ENCODE data around the gene RAB28. TPM values are rescaled to one million over a fixed set of nuclear protein-coding genes. Genes with fewer than 3 reads are reported as not detected.

RAB28 gene
- polyA plus RNA-seq, 1 donor (not counting 4 experiments of a cell fraction or from before 2014, with no cell fraction given), result 19.7 TPM

GRCh38 chr4:13367244-13367643, 116.9 kb downstream of the RAB28 start:
- no peak for FAIRE-seq
- Histone ChIP-seq H3K9me1 (ENCODE audit: control insufficient read depth, extremely low read depth, insufficient read depth, low read length) (no peaks in the 10 kb centered on the region), H3K4me1 (ENCODE audit: control insufficient read depth, extremely low read depth, insufficient read depth, low read length) (peaks cover 5% of the 10 kb centered on the region), H3K4me3 (ENCODE audit: control insufficient read depth in 2 of 3, extremely low read depth in 1 of 3, insufficient read depth in 2 of 3, low read depth in 1 of 3, low read length in 3 of 3) (no peak overlapping the region), H3K36me3 (ENCODE audit: control insufficient read depth in 2 of 2, extremely low read depth in 1 of 2, insufficient read depth in 2 of 2, low read length in 2 of 2) (no peaks in the 10 kb centered on the region), H3K27ac (ENCODE audit: control insufficient read depth, insufficient read depth, low read length) (no peak overlapping the region), H3K4me2 (ENCODE audit: control insufficient read depth, extremely low read depth, insufficient read depth, low read depth, low read length) (no peak overlapping the region), H3K27me3 (ENCODE audit: control insufficient read depth, extremely low read depth, insufficient read depth, low read length) (no peaks in the 10 kb centered on the region), H3K9ac (ENCODE audit: control insufficient read depth, extremely low read depth, insufficient read depth, low read length) (no peak overlapping the region), H2AFZ (ENCODE audit: control insufficient read depth, low read length) (no peak overlapping the region), H4K20me1 (ENCODE audit: control insufficient read depth, extremely low read depth, insufficient read depth, low read length) (no peaks in the 10 kb centered on the region), H3K79me2 (ENCODE audit: control insufficient read depth, insufficient read depth, low read length) (no peaks in the 10 kb centered on the region), H3K9me3 (ENCODE audit: control insufficient read depth, low read depth, low read length) (no peaks in the 10 kb centered on the region)
- dilution Hi-C loops (cut with MboI; ENCODE audit: extremely low pct_ligation_motif_present, low sequenced_read_pairs), result no loop called here
- no peak for DNase-seq (ENCODE audit: low read depth, low spot score)
- TF ChIP-seq CTCF (optimal IDR thresholded peaks at IDR 0.05 in 1 of 3, IDR thresholded peaks at IDR 0.05 in 1 of 3, conservative IDR thresholded peaks at IDR 0.05 in 1 of 3; ENCODE audit: extremely low read depth in 1 of 3, insufficient read depth in 2 of 3, low read length in 3 of 3) (no peak), EZH2 (IDR thresholded peaks at IDR 0.05; ENCODE audit: low read length) (no peak)

- Histone ChIP-seq H2AFZ (ENCODE audit: control insufficient read depth, low read length) (no peak overlapping the region), H3K27ac (ENCODE audit: control insufficient read depth, insufficient read depth, low read length) (no peak overlapping the region), H3K9ac (ENCODE audit: control insufficient read depth, extremely low read depth, insufficient read depth, low read length) (no peak overlapping the region), H3K4me3 (ENCODE audit: control insufficient read depth in 2 of 3, extremely low read depth in 1 of 3, insufficient read depth in 2 of 3, low read depth in 1 of 3, low read length in 3 of 3) (no peak overlapping the region), H3K27me3 (ENCODE audit: control insufficient read depth, extremely low read depth, insufficient read depth, low read length) (no peaks in the 10 kb centered on the region), H3K9me3 (ENCODE audit: control insufficient read depth, low read depth, low read length) (no peaks in the 10 kb centered on the region), H4K20me1 (ENCODE audit: control insufficient read depth, extremely low read depth, insufficient read depth, low read length) (no peaks in the 10 kb centered on the region), H3K36me3 (ENCODE audit: control insufficient read depth in 2 of 2, extremely low read depth in 1 of 2, insufficient read depth in 2 of 2, low read length in 2 of 2) (no peaks in the 10 kb centered on the region), H3K9me1 (ENCODE audit: control insufficient read depth, extremely low read depth, insufficient read depth, low read length) (no peaks in the 10 kb centered on the region), H3K79me2 (ENCODE audit: control insufficient read depth, insufficient read depth, low read length) (no peaks in the 10 kb centered on the region), H3K4me1 (ENCODE audit: control insufficient read depth, extremely low read depth, insufficient read depth, low read length) (peaks cover 5% of the 10 kb centered on the region), H3K4me2 (ENCODE audit: control insufficient read depth, extremely low read depth, insufficient read depth, low read depth, low read length) (no peak overlapping the region)
- no peak for DNase-seq (ENCODE audit: low read depth, low spot score)
- peak; percentile 20 for FAIRE-seq
- TF ChIP-seq CTCF (optimal IDR thresholded peaks at IDR 0.05 in 1 of 3, IDR thresholded peaks at IDR 0.05 in 1 of 3, conservative IDR thresholded peaks at IDR 0.05 in 1 of 3; ENCODE audit: extremely low read depth in 1 of 3, insufficient read depth in 2 of 3, low read length in 3 of 3), result no peak
- no peak for TF ChIP-seq EZH2 (IDR thresholded peaks at IDR 0.05; ENCODE audit: low read length)
- dilution Hi-C loops (cut with MboI; ENCODE audit: extremely low pct_ligation_motif_present, low sequenced_read_pairs), result no loop called here
Measured at GRCh38 chr4:13365195-13365594, 118.9 kb downstream of the RAB28 start.
